ENCODE data around the gene BIRC2.

The BIRC2 gene

DNA sequence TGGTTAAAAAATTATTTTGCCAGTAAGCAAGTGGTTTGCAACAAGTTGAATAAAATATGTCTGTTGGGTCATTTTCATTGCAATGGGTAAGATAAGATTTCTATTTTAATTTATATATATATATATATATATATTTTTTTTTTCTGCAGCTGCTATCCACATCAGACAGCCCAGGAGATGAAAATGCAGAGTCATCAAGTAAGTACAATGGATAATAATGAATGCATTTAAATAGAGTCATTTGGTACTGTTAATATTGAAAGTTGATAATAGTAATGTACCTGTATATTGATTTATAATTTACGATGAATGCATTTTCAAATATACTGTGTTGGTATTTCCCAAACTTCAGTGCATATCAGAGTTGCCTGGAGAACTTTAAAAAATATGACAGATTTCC is 18.3 kb upstream of the BIRC2 start:
- TF ChIP-seq, protein P1, sequence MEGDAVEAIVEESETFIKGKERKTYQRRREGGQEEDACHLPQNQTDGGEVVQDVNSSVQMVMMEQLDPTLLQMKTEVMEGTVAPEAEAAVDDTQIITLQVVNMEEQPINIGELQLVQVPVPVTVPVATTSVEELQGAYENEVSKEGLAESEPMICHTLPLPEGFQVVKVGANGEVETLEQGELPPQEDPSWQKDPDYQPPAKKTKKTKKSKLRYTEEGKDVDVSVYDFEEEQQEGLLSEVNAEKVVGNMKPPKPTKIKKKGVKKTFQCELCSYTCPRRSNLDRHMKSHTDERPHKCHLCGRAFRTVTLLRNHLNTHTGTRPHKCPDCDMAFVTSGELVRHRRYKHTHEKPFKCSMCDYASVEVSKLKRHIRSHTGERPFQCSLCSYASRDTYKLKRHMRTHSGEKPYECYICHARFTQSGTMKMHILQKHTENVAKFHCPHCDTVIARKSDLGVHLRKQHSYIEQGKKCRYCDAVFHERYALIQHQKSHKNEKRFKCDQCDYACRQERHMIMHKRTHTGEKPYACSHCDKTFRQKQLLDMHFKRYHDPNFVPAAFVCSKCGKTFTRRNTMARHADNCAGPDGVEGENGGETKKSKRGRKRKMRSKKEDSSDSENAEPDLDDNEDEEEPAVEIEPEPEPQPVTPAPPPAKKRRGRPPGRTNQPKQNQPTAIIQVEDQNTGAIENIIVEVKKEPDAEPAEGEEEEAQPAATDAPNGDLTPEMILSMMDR (IDR thresholded peaks at IDR 0.05; ENCODE audit: low read depth, low read length, poor library complexity, severe bottlenecking) = no peak
- no peak for TF ChIP-seq EZH2phosphoT487 (IDR thresholded peaks at IDR 0.05; ENCODE audit: borderline replicate concordance, low read length)
- H3K4me1 ChIP-seq (ENCODE audit: control insufficient read depth, low read length) = peaks cover 7% of the 10 kb centered on the region
- no peak overlapping the region for H3K4me3 ChIP-seq (ENCODE audit: low read length)

DNA sequence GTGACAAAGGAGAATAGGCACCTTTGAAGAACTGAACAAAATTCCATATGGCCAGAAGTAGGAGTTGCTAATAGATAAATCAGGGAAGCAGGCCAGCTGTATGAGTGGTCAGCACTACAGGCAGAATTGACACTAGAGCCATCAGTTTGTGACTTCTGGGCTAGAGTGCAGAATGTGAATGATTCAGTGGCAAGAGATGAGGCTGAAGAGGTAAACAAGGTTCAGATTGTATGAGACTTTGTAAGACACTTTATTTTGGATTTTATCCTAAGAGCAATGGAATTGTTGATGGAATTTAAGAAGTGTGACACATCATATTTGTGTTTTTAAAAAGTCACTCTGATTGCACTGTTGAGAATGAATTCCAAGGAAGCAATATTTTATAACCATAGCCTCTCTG is 16.8 kb upstream of the BIRC2 start:
- no peak for TF ChIP-seq EZH2phosphoT487 (IDR thresholded peaks at IDR 0.05; ENCODE audit: borderline replicate concordance, low read length)
- TF ChIP-seq, protein P1 (IDR thresholded peaks at IDR 0.05; ENCODE audit: low read depth, low read length, poor library complexity, severe bottlenecking) = no peak
- Histone ChIP-seq H3K9me3 (ENCODE audit: control insufficient read depth, insufficient read depth, low read length) (no peaks in the 10 kb centered on the region), H3K4me1 (ENCODE audit: control insufficient read depth, low read length) (no peaks in the 10 kb centered on the region), H4K20me1 (ENCODE audit: control insufficient read depth, insufficient read depth, low read depth, low read length) (no peaks in the 10 kb centered on the region), H3K4me3 (ENCODE audit: low read length) (no peak overlapping the region), H3K36me3 (ENCODE audit: control insufficient read depth, low read length) (peaks cover 34% of the 10 kb centered on the region), H3K79me2 (ENCODE audit: control insufficient read depth, low read length) (no peaks in the 10 kb centered on the region), H3K4me2 (ENCODE audit: low read length) (no peak overlapping the region), H3F3A (ENCODE audit: control insufficient read depth, insufficient read depth) (no peaks in the 10 kb centered on the region), H3K27me3 (ENCODE audit: control insufficient read depth, low read length) (no peaks in the 10 kb centered on the region), H3K27ac (ENCODE audit: low read depth, low read length) (no peak overlapping the region), H3K9me2 (replicated peaks; ENCODE audit: control insufficient read depth, low read length) (no peaks in the 10 kb centered on the region)

More for the DNA sequence above, 18.3 kb upstream of the BIRC2 start:
- no peaks in the 10 kb centered on the region; the same call in 1 of the 2 replicates for H3F3A ChIP-seq (ENCODE audit: control insufficient read depth, insufficient read depth)
- H3K79me2 ChIP-seq (ENCODE audit: control insufficient read depth, low read length) = no peaks in the 10 kb centered on the region; the same call in 1 of the 2 replicates
- no peaks in the 10 kb centered on the region for H3K9me2 ChIP-seq (replicated peaks; ENCODE audit: control insufficient read depth, low read length)
- H3K27ac ChIP-seq (ENCODE audit: low read depth, low read length) = no peak overlapping the region
- H3K9me3 ChIP-seq (ENCODE audit: control insufficient read depth, insufficient read depth, low read length) = no peaks in the 10 kb centered on the region
- H3K4me2 ChIP-seq (ENCODE audit: low read length) = no peak overlapping the region
- peaks cover 41% of the 10 kb centered on the region for H3K36me3 ChIP-seq (ENCODE audit: control insufficient read depth, low read length)
- H3K27me3 ChIP-seq (ENCODE audit: control insufficient read depth, low read length) = no peaks in the 10 kb centered on the region
- H4K20me1 ChIP-seq (ENCODE audit: control insufficient read depth, insufficient read depth, low read depth, low read length) = no peaks in the 10 kb centered on the region

DNA sequence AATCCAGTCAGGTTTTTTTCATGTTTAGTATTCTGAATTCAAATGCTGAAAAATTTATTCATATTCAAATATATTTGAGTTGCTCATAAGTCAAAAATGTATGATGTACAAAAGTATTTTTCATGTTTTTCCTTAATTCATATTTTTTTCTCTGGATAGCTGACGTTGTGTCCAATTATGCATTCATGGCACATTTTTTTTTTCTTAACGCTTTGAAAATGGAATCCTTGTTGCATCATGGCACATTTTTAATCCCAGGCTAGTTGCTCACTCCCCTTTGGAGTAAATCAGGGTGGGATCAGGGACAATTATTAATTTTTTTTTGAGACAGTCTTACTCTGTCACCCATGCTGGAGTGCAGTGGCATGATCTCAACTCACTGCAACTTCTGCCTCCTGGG is 15.7 kb upstream of the BIRC2 start:
- Histone ChIP-seq H3K27me3 (ENCODE audit: control insufficient read depth, low read length) (no peaks in the 10 kb centered on the region), H3K9me2 (replicated peaks; ENCODE audit: control insufficient read depth, low read length) (no peaks in the 10 kb centered on the region), H3F3A (ENCODE audit: control insufficient read depth, insufficient read depth) (no peaks in the 10 kb centered on the region), H3K4me1 (ENCODE audit: control insufficient read depth, low read length) (no peaks in the 10 kb centered on the region), H3K4me3 (ENCODE audit: low read length) (no peak overlapping the region), H3K27ac (ENCODE audit: low read depth, low read length) (no peak overlapping the region), H3K4me2 (ENCODE audit: low read length) (no peak overlapping the region), H3K79me2 (ENCODE audit: control insufficient read depth, low read length) (no peaks in the 10 kb centered on the region), H3K9me3 (ENCODE audit: control insufficient read depth, insufficient read depth, low read length) (no peaks in the 10 kb centered on the region), H4K20me1 (ENCODE audit: control insufficient read depth, insufficient read depth, low read depth, low read length) (no peaks in the 10 kb centered on the region), H3K36me3 (ENCODE audit: control insufficient read depth, low read length) (peaks cover 34% of the 10 kb centered on the region)
- TF ChIP-seq, protein P1 (IDR thresholded peaks at IDR 0.05; ENCODE audit: low read depth, low read length, poor library complexity, severe bottlenecking) = no peak
- no peak for TF ChIP-seq EZH2phosphoT487 (IDR thresholded peaks at IDR 0.05; ENCODE audit: borderline replicate concordance, low read length)
